ENCODE measurements around the gene MSRB3. TPM values are rescaled to one million over a fixed set of nuclear protein-coding genes. Genes with fewer than 3 reads are reported as not detected.
A peak's percentile ranks its signal among the peaks of the same experiment; 100 is the strongest.

MSRB3 gene
- total RNA-seq, 1 experiment from 2014 or later = 1.1 TPM

DNA sequence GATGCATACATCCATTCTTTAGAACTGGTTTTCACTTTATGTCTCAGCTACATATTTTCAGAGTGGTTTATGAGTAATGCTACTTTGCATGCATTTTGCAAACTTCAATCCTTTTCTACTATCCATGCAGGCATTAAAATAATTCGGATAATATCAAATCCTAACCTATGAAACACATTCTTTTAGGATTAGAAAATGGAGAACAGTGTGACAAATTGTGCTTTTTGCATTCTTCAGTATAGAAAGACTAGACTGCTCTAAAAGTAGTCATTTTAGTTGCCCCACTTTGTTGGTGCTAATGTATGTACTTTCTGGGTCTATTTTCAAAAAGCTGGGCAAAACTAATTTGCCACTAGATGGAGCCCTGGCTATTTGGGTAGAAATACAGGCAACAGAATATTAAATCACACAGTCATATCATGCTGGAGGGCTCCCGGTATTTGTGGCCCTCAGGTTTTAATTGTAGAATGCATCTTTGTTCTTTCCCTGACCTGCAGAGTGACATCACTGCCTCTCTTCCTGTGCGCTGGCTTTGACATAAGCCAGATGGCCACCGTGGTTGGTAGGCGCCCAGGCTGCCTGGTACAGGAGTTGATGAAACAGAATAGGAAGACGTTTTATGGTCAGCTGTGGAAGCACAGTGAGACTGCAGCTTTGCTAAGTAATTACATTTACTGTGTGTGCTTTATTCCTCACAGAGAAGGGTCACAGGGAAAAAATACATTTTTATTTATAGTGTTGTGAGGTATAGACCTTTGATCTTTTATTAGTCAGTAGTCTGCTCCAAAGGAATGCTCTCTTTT is 28.1 kb downstream of the MSRB3 start:
- Mint-ChIP-seq H3K27ac (no peak overlapping the region), H3K4me1 (peaks cover 8 to 10% of the 10 kb centered on the region in 2 experiments), H3K36me3 (ENCODE audit: insufficient read depth in 1 of 3, low read depth in 3 of 3) (no peaks in the 10 kb centered on the region), H3K9me3 (no peaks in the 10 kb centered on the region), H3K4me3 (no peak overlapping the region), H3K27me3 (ENCODE audit: low read depth) (no peaks in the 10 kb centered on the region)
- H3K23me2 ChIP-seq (ENCODE audit: insufficient read length, low read depth, low read length, poor library complexity, severe bottlenecking) = no peaks in the 10 kb centered on the region
- H3K23ac ChIP-seq (ENCODE audit: insufficient read length, low read depth, low read length) = no peak overlapping the region
- H3K4me2 ChIP-seq (ENCODE audit: insufficient read depth, insufficient read length, low read length) = no peak overlapping the region
- H2BK20ac ChIP-seq (ENCODE audit: low read depth, low read length, poor library complexity, severe bottlenecking) = no peak overlapping the region
- H3K4me1 ChIP-seq (ENCODE audit: insufficient read depth, low read length) = no peaks in the 10 kb centered on the region
- H2AFZ ChIP-seq (ENCODE audit: low read length) = no peak overlapping the region
- H4K5ac ChIP-seq (ENCODE audit: insufficient read length, low read depth, low read length) = no peak overlapping the region
- no peak overlapping the region for H3K9ac ChIP-seq (ENCODE audit: extremely low read depth, insufficient read length, low read length)
- DNase-seq = peak; percentile 37
- WGBS (ENCODE audit: extremely low coverage, insufficient read length, low lambda C conversion rate) = no CpG with 5 or more reads among the region's 6 CpGs
- H2AK5ac ChIP-seq (ENCODE audit: insufficient read length, low read length) = no peak overlapping the region
- H2BK5ac ChIP-seq (ENCODE audit: insufficient read length, low read length) = no peak overlapping the region
- H3K79me2 ChIP-seq (ENCODE audit: insufficient read depth, low read length) = no peaks in the 10 kb centered on the region
- no peak overlapping the region for H3T11ph ChIP-seq (ENCODE audit: low read length)
- no peaks in the 10 kb centered on the region for H3K79me1 ChIP-seq (ENCODE audit: insufficient read depth, low read depth, low read length, poor library complexity, severe bottlenecking)
- no peak overlapping the region for H3K14ac ChIP-seq (ENCODE audit: insufficient read depth, low read length)
- no peak overlapping the region for H4K8ac ChIP-seq (replicated peaks; ENCODE audit: insufficient read length, low read depth, low read length)
- no peak overlapping the region for H4K91ac ChIP-seq (ENCODE audit: insufficient read length, low read depth, low read length)
- H3K27me3 ChIP-seq (ENCODE audit: insufficient read depth, low read length) = no peaks in the 10 kb centered on the region
- H4K20me1 ChIP-seq (ENCODE audit: control insufficient read depth, insufficient read depth, insufficient read length) = no peaks in the 10 kb centered on the region
- H3K4ac ChIP-seq (ENCODE audit: low read depth, low read length) = no peak overlapping the region
- no peak overlapping the region for H2BK15ac ChIP-seq (ENCODE audit: low read depth, low read length)
- no peaks in the 10 kb centered on the region for H3K9me3 ChIP-seq (ENCODE audit: control insufficient read depth, low read depth, low read length)
- TF ChIP-seq, protein P1, sequence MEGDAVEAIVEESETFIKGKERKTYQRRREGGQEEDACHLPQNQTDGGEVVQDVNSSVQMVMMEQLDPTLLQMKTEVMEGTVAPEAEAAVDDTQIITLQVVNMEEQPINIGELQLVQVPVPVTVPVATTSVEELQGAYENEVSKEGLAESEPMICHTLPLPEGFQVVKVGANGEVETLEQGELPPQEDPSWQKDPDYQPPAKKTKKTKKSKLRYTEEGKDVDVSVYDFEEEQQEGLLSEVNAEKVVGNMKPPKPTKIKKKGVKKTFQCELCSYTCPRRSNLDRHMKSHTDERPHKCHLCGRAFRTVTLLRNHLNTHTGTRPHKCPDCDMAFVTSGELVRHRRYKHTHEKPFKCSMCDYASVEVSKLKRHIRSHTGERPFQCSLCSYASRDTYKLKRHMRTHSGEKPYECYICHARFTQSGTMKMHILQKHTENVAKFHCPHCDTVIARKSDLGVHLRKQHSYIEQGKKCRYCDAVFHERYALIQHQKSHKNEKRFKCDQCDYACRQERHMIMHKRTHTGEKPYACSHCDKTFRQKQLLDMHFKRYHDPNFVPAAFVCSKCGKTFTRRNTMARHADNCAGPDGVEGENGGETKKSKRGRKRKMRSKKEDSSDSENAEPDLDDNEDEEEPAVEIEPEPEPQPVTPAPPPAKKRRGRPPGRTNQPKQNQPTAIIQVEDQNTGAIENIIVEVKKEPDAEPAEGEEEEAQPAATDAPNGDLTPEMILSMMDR (conservative IDR thresholded peaks at IDR 0.05) = peak; percentile 85
- no peak overlapping the region for H3K27ac ChIP-seq (ENCODE audit: insufficient read length, low read depth, low read length)
- H3K18ac ChIP-seq (ENCODE audit: insufficient read length, low read depth, low read length) = no peak overlapping the region
- H2BK120ac ChIP-seq (ENCODE audit: low read depth, low read length, poor library complexity, severe bottlenecking) = no peak overlapping the region
- no peak overlapping the region for H2BK12ac ChIP-seq (ENCODE audit: insufficient read length, low read depth, low read length)
- no peak overlapping the region for H3K56ac ChIP-seq (ENCODE audit: insufficient read length, low read depth, low read length)
